ENCODE data around the gene ANGPT4.

Gene ANGPT4

DNA sequence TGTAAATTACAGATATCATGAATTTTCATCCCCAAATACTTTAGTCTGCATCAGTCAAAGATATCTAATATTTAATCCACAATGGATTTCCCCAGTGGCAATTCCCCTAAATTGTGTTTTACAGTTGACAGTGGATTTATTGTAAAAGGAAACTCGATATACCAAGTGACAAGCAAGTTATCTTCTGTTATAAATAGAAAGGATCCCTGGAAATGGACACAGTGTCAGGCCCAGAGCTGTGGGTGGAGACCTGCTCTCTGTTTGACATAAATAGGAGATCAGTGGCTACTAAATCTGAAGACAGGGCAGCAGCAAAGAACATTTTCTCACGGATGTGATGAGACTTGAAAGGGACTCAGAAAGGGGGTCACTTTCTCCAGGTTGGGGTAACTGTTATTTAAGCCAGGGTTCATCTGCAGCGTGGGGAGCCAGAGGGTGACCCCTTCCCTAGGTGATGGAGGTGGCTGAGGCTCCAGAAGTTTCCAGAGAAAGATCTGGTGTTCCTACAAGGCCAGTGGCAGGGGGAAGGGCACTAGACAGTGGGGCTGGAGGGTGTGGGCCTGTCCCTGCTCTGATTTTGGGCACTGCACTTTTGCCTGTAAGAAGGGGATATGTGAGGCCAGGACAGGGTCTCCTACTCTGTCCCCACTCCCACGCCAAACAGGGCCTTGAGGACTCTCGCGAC is 94.9 kb downstream of the ANGPT4 start:
- DNase-seq = no peak

DNA sequence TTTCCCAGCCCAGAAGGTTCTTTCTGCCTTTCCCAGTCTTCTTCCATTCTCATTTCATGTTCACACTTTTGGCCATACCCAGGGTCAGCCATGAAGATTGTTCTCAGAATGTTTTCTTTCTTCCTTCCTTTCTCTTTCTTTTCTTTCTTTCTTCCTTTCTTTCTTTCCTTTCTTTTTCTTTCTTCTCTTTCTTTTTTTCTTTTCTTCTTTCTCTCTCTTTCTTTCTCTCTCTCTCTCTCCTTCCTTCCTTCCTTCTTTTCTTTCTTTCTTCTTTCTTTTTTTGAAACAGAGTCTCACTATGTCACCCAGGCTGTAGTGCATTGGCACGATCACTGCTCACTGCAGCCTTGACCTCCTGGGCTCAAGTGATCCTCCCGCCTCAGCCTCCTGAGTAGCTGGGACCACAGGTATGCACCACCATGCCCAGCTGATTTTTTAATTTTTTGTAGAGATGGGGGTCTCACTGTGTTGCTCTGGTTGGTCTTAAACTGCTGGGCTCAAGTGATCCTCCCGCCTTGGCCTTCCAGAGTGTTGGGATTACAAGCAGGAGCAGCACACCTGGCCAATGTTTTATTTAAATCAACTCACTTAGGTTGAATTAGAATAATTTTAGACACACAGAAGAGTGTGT is 95.7 kb downstream of the ANGPT4 start:
- DNase-seq = no peak

All from NCI-H1105 treated with DMSO at 0.1 percent for 48 hours (cell line).